Activated naive CD8-positive, alpha-beta T cell treated with anti-CD3 and anti-CD28 coated beads, Interleukin-2, amount 10 ng/mL, durations not matched to agents 7 days and 5 days (primary cell): ENCODE measurements around the gene GABBR2. TPM values are rescaled to one million over a fixed set of nuclear protein-coding genes. Genes with fewer than 3 reads are reported as not detected.

Experiments
- ATAC-seq: fragments of 150-1000 bp; cut with Tn5 transposase; one replicate; pipeline ENCODE4 v1.10.0; 2021; ENCODE audit warnings: low read depth, moderate library complexity
- POLR2A ChIA-PET: fragments of 350-600 bp; sonication (Branson Sonifier 250); formaldehyde crosslinking; loops from one replicate; lab custom pipeline; 2021; ENCODE audit warnings: antibody characterized with exemption; lab: Charles Lee
- DNase-seq: peaks from one replicate; pipeline ENCODE4 v3.0.0; 2021
- H3K27ac Mint-ChIP-seq: one replicate; pipeline ENCODE4 v1.8.0; 2022; ENCODE audit warnings: mild to moderate bottlenecking, mixed read lengths
- H3K27me3 Mint-ChIP-seq: one replicate; pipeline ENCODE4 v1.8.0; 2022; ENCODE audit warnings: mild to moderate bottlenecking, moderate library complexity, mixed read lengths
- H3K36me3 Mint-ChIP-seq: one replicate; pipeline ENCODE4 v1.8.0; 2021; ENCODE audit warnings: mild to moderate bottlenecking, mixed read lengths
- H3K4me1 Mint-ChIP-seq: one replicate; pipeline ENCODE4 v1.8.0; 2021; ENCODE audit warnings: mixed read lengths
- H3K4me3 Mint-ChIP-seq: one replicate; pipeline ENCODE4 v1.8.0; 2022; ENCODE audit warnings: mild to moderate bottlenecking, moderate library complexity, mixed read lengths
- H3K9me3 Mint-ChIP-seq: one replicate; pipeline ENCODE4 v1.8.0; 2021; ENCODE audit warnings: mixed read lengths
- total RNA-seq, 2 experiments: library from RNA; stranded (reverse); gene quantifications; one replicate each; pipeline ENCODE4 v1.2.3, GENCODE V29; 2021

Gene GABBR2
- total RNA-seq, 2 experiments from 2014 or later = not detected

DNA sequence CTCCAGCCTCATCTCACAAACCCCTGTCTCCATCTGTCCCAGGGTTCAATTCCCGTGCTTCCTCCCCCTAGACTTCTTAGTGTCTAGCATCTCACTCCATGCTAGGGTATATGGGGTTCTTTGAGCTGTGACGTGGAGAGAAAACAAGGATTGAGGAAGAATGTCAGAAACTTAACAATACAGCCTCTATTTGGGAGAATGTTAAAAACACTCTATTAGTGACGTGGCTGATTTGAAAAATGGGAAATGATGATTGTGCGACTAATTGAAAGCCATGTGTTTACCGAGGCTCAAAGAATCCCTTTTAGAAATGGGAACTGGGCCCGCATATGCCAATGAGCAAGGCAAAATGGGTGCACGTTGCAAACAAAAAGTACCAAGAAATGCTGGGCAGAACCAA, 380.6 kb downstream of the GABBR2 start:
- Mint-ChIP-seq H3K9me3 (no peaks in the 10 kb centered on the region), H3K27ac (no peak overlapping the region), H3K36me3 (no peaks in the 10 kb centered on the region), H3K4me1 (peaks cover 7% of the 10 kb centered on the region), H3K4me3 (no peak overlapping the region), H3K27me3 (peaks cover 3% of the 10 kb centered on the region)
- POLR2A ChIA-PET = no interaction called here
- no peak for ATAC-seq
- DNase-seq = no peak

DNA sequence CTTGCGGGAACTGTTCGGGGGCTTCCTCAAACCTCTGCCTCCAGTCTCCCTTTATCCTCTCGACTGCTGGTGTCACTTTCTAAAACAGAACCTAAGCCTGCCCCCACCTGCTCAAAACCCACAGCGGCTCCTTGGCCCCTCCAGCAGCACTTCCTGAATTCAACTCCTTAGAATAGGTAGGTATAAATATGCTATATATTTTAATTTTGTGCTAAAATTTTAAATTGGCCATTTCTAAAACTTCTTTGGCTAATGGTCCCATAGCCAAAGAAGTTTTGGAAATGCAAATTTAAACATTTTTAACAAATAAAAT, 381.5 kb downstream of the GABBR2 start:
- H3K27ac Mint-ChIP-seq = no peak overlapping the region
- H3K4me3 Mint-ChIP-seq = no peak overlapping the region
- ATAC-seq (no peak), DNase-seq (no peak)
- peaks cover 3% of the 10 kb centered on the region for H3K27me3 Mint-ChIP-seq
- H3K36me3 Mint-ChIP-seq = no peaks in the 10 kb centered on the region
- POLR2A ChIA-PET = no interaction called here
- H3K9me3 Mint-ChIP-seq = no peaks in the 10 kb centered on the region
- H3K4me1 Mint-ChIP-seq = peaks cover 7% of the 10 kb centered on the region

DNA sequence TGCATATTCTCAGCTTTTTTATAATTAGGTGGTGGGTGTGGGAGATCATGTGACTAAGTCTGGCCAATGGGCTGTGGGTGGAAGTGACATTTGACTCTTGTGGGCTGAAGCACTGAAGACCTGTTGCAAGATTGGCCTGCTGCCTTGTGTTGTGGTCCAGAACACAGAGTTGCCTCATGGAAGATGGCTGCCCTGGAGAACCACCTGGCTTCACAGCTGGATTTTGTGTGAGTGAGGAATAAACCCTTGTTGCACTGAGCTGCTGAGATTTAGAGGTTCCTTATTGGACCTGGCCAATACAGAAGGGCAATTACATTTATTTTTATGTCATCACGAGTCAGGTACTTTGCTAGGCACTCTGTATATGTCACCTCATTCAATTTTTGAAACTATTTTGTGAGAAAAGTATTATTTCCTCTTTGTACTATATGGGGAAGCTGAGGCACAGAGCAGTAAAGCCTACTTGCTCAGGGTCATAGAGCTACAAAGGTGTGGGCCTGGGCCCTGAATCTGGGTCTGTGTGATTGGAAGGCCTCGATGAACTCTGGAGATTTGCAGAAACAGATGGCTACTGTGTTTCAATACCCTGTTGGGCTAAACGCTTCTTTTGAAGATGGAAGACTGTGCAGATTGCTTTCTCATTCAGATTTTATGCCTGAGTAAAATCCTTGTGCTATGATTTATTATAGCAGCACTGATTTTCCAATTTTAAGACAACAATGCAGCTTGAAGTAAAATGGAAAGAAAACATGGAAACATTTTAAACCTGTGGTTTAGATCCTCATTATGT, 382.1 kb downstream of the GABBR2 start:
- H3K27me3 Mint-ChIP-seq = peaks cover 3% of the 10 kb centered on the region
- no peak for DNase-seq

DNA sequence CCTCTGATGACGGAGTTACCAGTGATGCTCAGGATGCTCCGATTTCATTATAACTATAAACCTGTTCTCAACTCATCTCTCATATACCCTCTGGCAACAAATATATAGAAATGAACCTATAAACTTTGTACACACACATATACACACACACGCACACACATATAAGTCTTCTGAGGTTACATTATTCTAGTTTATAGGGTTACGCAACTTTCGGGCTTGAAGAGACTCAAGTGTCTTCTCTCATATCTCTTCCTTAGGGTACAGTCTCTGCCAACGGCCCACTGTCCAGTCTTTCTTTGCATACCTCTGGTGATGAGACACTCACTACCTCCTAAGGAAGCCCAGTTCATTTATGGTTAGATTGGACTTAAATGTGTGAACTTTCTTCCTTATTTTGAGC, 383.9 kb downstream of the GABBR2 start:
- Mint-ChIP-seq H3K27ac (no peak overlapping the region), H3K4me3 (no peak overlapping the region), H3K9me3 (no peaks in the 10 kb centered on the region), H3K4me1 (peaks cover 7% of the 10 kb centered on the region), H3K27me3 (peaks cover 2% of the 10 kb centered on the region), H3K36me3 (no peaks in the 10 kb centered on the region)
- ATAC-seq (no peak), DNase-seq (no peak)
- POLR2A ChIA-PET = no interaction called here

More for the DNA sequence above, 382.1 kb downstream of the GABBR2 start:
- Mint-ChIP-seq H3K36me3 (no peaks in the 10 kb centered on the region), H3K27ac (no peak overlapping the region), H3K4me1 (peaks cover 7% of the 10 kb centered on the region), H3K9me3 (no peaks in the 10 kb centered on the region), H3K4me3 (no peak overlapping the region)
- POLR2A ChIA-PET = no interaction called here
- no peak for ATAC-seq

DNA sequence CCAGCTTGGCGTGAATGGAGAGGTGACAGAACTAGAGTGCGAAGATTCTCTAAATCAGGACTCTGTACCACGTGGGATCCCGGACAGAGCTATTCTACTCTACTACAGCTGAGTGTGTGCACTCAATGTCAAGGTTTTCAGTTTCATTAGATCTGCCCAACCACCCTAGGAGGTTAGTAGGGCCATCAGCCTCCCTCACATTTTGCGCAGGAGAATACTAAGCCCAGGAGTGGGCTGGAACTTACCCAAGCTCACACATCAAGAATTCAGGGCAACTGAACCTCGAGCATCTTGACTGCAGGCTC, 385.0 kb downstream of the GABBR2 start:
- DNase-seq = no peak
- no peak overlapping the region for H3K27ac Mint-ChIP-seq
- H3K4me1 Mint-ChIP-seq = peaks cover 7% of the 10 kb centered on the region
- no peaks in the 10 kb centered on the region for H3K9me3 Mint-ChIP-seq
- POLR2A ChIA-PET = no interaction called here
- ATAC-seq = no peak
- H3K4me3 Mint-ChIP-seq = no peak overlapping the region
- H3K36me3 Mint-ChIP-seq = no peaks in the 10 kb centered on the region
- peaks cover 2% of the 10 kb centered on the region for H3K27me3 Mint-ChIP-seq

DNA sequence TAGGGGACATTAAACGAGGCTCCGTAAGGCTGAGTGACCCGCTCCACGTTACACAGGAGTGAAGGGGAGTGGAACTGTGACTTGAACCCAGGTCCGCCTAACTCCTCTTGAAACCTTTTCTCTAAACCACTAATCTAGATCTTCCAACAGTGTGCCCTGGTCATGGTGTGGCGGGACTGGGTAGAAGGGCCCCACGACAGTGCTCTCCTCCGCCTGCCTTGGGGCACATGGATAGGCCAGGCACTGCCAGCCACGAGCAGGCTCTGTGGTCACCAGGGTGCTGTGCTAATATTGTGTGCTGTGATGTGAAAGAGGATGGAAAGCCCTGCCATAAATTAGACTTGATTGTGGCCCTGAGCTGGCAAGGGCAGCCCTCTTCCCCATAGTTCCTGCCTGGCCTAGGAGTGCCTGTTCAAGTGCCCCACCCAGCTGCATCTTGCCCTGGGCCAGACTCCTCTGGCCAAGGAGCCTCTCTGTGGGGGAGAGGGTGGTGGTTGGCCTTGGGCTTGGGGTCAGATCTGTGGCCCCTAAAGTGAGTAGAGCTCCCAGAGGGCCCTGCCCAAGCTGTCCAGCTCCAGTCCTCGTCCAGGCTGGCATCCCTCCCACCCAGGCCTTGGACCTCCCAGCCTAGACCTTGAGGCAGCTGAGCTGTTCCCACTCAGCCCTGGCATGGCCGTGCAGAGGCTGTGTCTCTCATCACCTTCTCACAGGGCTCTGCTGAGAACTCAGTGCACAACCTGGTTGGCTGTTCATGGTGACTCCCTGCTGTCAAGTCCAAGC, 385.5 kb downstream of the GABBR2 start:
- Mint-ChIP-seq H3K36me3 (no peaks in the 10 kb centered on the region), H3K4me3 (no peak overlapping the region), H3K4me1 (peaks cover 7% of the 10 kb centered on the region), H3K9me3 (no peaks in the 10 kb centered on the region), H3K27me3 (peaks cover 2% of the 10 kb centered on the region), H3K27ac (no peak overlapping the region)
- ATAC-seq = no peak
- POLR2A ChIA-PET = no interaction called here
- no peak for DNase-seq

DNA sequence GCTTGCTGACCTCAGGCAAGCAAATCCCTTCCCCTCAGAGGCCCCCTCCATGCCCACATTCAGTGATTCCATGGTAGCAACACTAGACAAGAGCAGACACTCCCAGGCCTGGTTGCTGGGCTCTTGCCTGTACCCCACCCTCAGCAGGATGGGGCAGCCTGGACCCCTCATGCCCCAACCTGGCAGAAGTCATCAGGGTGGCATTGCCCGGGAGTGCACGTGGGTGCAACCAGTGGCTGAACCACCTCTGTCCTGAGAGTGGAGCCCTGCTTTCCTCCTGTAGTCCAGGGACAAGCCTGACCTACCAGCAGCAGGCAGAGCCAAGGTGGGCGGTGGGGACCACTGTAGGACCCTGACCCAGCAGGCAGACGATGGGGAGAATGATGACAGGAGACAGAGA, 387.5 kb downstream of the GABBR2 start:
- H3K4me1 Mint-ChIP-seq = peaks cover 7% of the 10 kb centered on the region
- no peak for ATAC-seq
- no peak overlapping the region for H3K27ac Mint-ChIP-seq
- no peak for DNase-seq
- H3K9me3 Mint-ChIP-seq = no peaks in the 10 kb centered on the region
- POLR2A ChIA-PET = no interaction called here
- no peaks in the 10 kb centered on the region for H3K36me3 Mint-ChIP-seq
- H3K4me3 Mint-ChIP-seq = no peak overlapping the region
- peaks cover 5% of the 10 kb centered on the region for H3K27me3 Mint-ChIP-seq

DNA sequence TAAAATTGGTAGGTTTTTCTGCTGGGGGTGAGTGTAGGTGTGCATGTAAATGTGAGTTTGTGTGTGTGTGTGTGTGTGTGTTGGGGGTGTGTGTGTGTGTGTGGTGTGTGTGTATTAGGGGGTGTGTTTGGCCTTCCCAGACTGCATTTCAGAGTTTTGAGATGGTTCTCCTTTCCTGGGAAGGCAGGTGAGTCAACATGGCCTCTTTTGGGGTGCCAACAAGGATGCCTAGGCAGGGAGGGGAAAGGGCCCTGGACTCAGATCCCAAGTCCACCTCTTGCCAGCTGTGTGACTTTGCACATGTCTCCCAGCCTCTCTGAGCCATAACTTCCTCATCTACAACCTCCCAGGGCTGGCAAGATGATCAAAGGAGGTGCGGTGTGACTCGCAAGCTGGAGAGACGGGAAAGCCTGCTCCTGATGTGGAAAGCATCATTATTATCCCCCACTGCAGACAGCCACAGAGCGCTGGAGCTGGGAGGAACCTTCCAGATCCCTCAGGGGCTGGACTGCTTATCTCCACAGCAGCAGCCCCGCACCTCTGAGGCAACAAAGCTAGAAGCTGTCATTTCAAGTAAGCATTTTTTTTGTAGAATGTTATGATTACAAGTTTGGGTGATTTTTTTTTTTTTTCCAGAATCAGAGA, 389.8 kb downstream of the GABBR2 start:
- no peaks in the 10 kb centered on the region for H3K9me3 Mint-ChIP-seq
- POLR2A ChIA-PET = no interaction called here
- no peak for DNase-seq

DNA sequence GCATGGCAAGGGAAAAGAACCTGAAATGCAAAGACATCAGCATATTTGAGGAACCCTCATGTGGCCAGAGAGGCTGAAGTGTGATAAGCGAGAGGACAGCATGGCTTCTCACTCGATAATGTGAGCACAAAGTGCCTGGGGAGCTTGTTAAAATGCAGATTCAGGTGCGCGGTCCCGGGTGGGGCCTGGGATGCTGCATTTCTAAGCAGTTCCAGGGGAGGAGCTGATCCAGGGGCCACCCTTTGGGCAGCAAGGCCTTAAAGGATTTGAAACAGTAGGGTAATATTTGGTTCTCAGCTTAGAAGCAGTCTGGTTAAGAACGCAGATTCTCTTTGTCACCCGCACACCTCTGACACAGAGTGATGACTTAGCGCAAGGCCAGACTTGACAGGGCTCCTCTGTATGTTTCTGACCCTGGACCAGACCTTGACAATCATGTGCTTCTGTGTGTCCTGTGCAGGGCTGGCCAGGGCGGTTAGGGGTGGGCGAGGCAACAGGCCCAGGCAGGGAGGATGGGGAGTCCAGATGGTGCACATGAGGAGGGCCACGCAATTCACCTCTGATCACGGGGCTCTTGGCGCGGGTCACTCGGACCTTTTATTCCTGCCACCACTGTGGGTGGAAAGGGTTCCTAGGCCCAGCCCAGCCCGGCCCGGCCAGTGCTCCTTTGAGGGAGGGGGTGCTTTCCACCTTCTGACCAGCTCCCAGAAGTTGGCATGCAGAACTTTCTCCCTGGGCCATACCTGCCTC, 390.5 kb downstream of the GABBR2 start:
- Mint-ChIP-seq H3K36me3 (no peaks in the 10 kb centered on the region), H3K4me3 (no peak overlapping the region), H3K27me3 (peaks cover 3% of the 10 kb centered on the region), H3K4me1 (no peaks in the 10 kb centered on the region), H3K27ac (no peak overlapping the region), H3K9me3 (no peaks in the 10 kb centered on the region)
- DNase-seq (no peak), ATAC-seq (no peak)
- POLR2A ChIA-PET = no interaction called here

More for the DNA sequence above, 389.8 kb downstream of the GABBR2 start:
- H3K4me3 Mint-ChIP-seq = no peak overlapping the region
- no peaks in the 10 kb centered on the region for H3K4me1 Mint-ChIP-seq
- no peak for ATAC-seq
- H3K36me3 Mint-ChIP-seq = no peaks in the 10 kb centered on the region
- peaks cover 3% of the 10 kb centered on the region for H3K27me3 Mint-ChIP-seq
- no peak overlapping the region for H3K27ac Mint-ChIP-seq

DNA sequence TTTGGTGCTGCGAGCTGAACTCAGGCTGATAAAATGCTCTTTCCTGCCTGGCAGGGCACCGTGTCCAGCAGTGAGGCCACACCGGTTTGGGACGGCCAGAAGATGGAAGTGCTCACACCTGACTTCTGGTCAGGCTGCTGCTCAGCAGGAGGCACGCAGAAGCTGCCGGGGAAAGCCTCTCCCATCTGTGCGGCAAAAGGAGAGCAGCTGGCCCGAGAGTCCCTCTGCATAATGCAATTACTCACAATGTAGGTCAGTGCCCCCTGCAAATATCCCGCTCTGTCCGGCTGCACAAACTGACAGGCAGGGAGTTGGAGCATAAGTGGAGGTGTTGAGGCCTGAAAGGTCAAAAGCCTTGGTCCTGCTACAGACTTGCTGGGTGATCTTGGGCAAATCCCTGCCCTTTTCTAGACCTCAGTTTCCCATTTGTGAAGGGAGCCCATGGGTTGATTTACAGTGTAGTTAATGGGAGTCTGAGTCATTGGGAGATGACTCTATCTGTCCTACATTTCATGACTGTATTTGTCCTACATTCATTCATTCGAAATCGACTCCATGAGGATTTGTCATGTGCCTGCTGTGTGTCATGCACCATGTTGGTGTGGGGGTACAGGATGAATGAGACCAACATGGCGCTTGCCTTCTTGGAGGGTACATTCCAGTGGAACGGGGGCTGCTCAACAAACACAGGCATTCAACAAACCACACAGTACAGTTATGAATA, 391.4 kb downstream of the GABBR2 start:
- ATAC-seq = no peak
- H3K4me1 Mint-ChIP-seq = no peaks in the 10 kb centered on the region
- H3K27me3 Mint-ChIP-seq = peaks cover 3% of the 10 kb centered on the region
- H3K27ac Mint-ChIP-seq = no peak overlapping the region
- no peak overlapping the region for H3K4me3 Mint-ChIP-seq
- POLR2A ChIA-PET = no interaction called here
- no peaks in the 10 kb centered on the region for H3K9me3 Mint-ChIP-seq
- no peak for DNase-seq
- no peaks in the 10 kb centered on the region for H3K36me3 Mint-ChIP-seq

DNA sequence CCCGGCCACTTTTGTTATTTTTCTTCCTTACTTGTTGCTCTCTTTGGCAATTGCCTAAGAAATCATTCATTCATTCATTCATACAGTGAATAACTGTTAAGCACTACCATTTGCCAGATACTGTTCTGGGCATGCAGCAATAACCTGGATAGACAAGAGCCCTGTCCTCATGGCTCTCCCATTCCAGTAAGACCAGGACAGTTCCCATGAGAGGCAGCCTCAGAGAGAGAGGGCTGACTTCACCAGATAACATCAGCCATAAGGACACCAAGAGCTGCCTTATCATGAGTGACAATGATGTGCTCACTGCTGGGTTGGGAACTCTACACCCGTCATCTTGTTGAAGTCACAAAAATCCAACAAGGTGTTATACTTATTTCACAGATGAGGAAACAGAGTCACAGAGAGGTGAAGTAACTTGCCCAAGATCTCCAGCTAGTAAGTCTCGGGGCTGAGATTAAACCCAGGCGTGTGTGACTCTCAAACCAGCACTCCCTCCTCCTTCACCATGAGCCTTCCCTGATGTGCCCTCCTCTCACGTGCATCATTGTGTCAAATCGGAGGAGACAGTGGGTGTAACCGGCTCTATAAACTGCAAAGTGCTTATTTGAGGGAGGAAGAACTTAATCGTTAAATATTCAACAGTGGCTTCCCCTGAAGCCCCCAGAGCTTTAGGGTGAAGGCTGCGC, 392.1 kb downstream of the GABBR2 start:
- peaks cover 3% of the 10 kb centered on the region for H3K27me3 Mint-ChIP-seq
- H3K9me3 Mint-ChIP-seq = no peaks in the 10 kb centered on the region
- no peak for ATAC-seq
- no peak for DNase-seq
- POLR2A ChIA-PET = no interaction called here
- no peaks in the 10 kb centered on the region for H3K36me3 Mint-ChIP-seq
- no peaks in the 10 kb centered on the region for H3K4me1 Mint-ChIP-seq
- no peak overlapping the region for H3K4me3 Mint-ChIP-seq
- no peak overlapping the region for H3K27ac Mint-ChIP-seq

DNA sequence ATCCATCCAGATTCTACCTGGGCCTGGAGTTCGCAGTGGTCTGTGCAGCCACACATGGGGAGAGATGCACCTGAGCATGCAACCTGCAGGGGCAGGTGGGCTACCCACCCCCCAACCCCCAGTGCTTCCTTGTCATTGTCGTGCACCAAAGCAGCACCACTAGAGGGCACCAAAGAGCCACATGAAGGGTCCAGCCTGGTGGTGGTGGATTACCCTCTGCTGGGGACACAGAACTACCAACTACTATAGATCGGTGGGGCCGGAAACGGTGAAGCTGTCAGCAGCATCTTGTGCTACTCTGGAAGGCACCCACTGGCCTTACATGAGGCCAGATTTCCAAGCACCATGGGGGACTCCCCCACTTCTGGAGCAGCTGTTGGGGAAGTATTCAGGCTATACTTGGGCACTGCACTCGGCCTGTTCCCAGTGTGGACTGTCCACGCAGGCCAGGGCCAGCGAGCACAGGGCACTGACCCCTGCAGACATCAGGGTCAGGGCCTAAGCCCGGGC, 393.1 kb downstream of the GABBR2 start:
- Mint-ChIP-seq H3K4me3 (no peak overlapping the region), H3K36me3 (no peaks in the 10 kb centered on the region), H3K4me1 (no peaks in the 10 kb centered on the region), H3K27me3 (peaks cover 3% of the 10 kb centered on the region), H3K27ac (no peak overlapping the region), H3K9me3 (no peaks in the 10 kb centered on the region)
- ATAC-seq (peak; percentile 95), DNase-seq (peak; percentile 74)
- POLR2A ChIA-PET = interaction anchor here (0.6 kb wide), 1 partner anchor 461 kb away, joined by 3 read pairs; no protein-coding TSS in a partner anchor
